GM12878 (cell line): Measurements from ENCODE around the gene RFT1.

ENCODE experiments used
- EP300 ChIP-seq, 2 experiments: fragments of 150-350 bp in 1 of 2; IDR thresholded peaks; 2 replicates each; pipeline ENCODE4 v1.6.1; 2011 to 2012; ENCODE audit warnings: low read depth in 2 of 2, low read length in 2 of 2, borderline replicate concordance in 1 of 2, improper control_type of control experiment in 1 of 2, inconsistent platforms in 1 of 2; ENCODE audit not compliant: control insufficient read depth in 1 of 2
- ETV6 ChIP-seq, 2 experiments: fragments of 450-650 bp in 1 of 2; IDR thresholded peaks in 1 of 2; conservative IDR thresholded peaks in 1 of 2; 2 replicates each; pipeline ENCODE4 v1.6.1; 2014; ENCODE audit warnings: antibody characterized with exemption in 1 of 2, borderline replicate concordance in 1 of 2, low read depth in 1 of 2, mild to moderate bottlenecking in 1 of 2, moderate library complexity in 1 of 2
- MEF2A ChIP-seq: IDR thresholded peaks from 2 replicates; pipeline ENCODE4 v1.6.1; 2011; ENCODE audit warnings: low read depth, mild to moderate bottlenecking, low read length, moderate library complexity; ENCODE audit not compliant: insufficient read depth
- SMAD1 ChIP-seq: fragments of 450-650 bp; IDR thresholded peaks from 2 replicates; pipeline ENCODE4 v1.6.1; 2018; ENCODE audit warnings: mild to moderate bottlenecking, low read depth; ENCODE audit not compliant: partially characterized antibody
- SPI1 ChIP-seq: IDR thresholded peaks from 2 replicates; pipeline ENCODE4 v1.6.1; 2011; ENCODE audit warnings: low read depth, mild to moderate bottlenecking, low read length, moderate library complexity, borderline replicate concordance; ENCODE audit not compliant: insufficient read depth
- SRF ChIP-seq, 2 experiments: IDR thresholded peaks; 2 replicates each; pipeline ENCODE4 v1.6.1; 2011; ENCODE audit warnings: low read depth in 2 of 2, low read length in 2 of 2, mild to moderate bottlenecking in 1 of 2, moderate library complexity in 1 of 2
- TAF1 ChIP-seq: IDR thresholded peaks from 2 replicates; pipeline ENCODE4 v1.6.1; 2011; ENCODE audit warnings: mild to moderate bottlenecking, low read depth, low read length, borderline replicate concordance
- ZNF24 ChIP-seq: fragments of 450-650 bp; IDR thresholded peaks from 2 replicates; pipeline ENCODE4 v1.6.1; 2017; ENCODE audit warnings: antibody characterized with exemption, mild to moderate bottlenecking
- TF ChIP-seq, protein P1 (sequence below), 3 experiments: IDR thresholded peaks in 2 of 3; conservative IDR thresholded peaks in 1 of 3; 2 replicates each; pipeline ENCODE4 v1.5.1; 2011; ENCODE audit warnings: low read depth in 3 of 3, low read length in 3 of 3, mild to moderate bottlenecking in 3 of 3, control low read depth in 2 of 3, moderate library complexity in 2 of 3, inconsistent platforms in 1 of 3, mixed read lengths in 1 of 3; ENCODE audit not compliant: control insufficient read depth in 2 of 3, insufficient read depth in 1 of 3; ENCODE audit errors: extremely low read depth in 1 of 3

DNA sequence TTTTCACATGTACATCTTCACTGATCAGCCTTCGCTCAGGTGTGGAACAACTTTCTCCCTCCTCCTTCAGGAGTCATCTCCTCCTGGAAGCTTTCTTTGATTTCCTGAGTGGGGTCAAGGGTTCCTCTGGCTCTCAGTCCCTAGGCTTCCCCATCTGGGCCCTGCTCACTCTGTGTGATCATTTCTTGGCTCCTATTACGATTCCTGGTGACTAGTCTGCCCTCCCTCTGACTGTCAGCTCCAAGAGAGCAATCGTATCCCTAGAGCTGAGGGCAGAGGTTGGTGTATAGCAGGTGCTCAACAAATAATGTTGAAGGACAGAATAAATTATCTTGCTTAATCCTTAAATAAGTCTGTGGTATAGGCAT is 15.5 kb upstream of the RFT1 start:
- no peak for TF ChIP-seq ETV6 (conservative IDR thresholded peaks at IDR 0.05 in 1 of 2, IDR thresholded peaks at IDR 0.05 in 1 of 2; ENCODE audit: borderline replicate concordance in 1 of 2, low read depth in 1 of 2)
- TF ChIP-seq TAF1 = no peak
- TF ChIP-seq, protein P1, sequence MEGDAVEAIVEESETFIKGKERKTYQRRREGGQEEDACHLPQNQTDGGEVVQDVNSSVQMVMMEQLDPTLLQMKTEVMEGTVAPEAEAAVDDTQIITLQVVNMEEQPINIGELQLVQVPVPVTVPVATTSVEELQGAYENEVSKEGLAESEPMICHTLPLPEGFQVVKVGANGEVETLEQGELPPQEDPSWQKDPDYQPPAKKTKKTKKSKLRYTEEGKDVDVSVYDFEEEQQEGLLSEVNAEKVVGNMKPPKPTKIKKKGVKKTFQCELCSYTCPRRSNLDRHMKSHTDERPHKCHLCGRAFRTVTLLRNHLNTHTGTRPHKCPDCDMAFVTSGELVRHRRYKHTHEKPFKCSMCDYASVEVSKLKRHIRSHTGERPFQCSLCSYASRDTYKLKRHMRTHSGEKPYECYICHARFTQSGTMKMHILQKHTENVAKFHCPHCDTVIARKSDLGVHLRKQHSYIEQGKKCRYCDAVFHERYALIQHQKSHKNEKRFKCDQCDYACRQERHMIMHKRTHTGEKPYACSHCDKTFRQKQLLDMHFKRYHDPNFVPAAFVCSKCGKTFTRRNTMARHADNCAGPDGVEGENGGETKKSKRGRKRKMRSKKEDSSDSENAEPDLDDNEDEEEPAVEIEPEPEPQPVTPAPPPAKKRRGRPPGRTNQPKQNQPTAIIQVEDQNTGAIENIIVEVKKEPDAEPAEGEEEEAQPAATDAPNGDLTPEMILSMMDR (IDR thresholded peaks at IDR 0.05 in 2 of 3, conservative IDR thresholded peaks at IDR 0.05 in 1 of 3; ENCODE audit: control insufficient read depth in 2 of 3, extremely low read depth in 1 of 3, insufficient read depth in 1 of 3, low read depth in 3 of 3, low read length in 3 of 3) = no peak
- TF ChIP-seq SPI1 = no peak
- no peak for TF ChIP-seq EP300 (IDR thresholded peaks at IDR 0.05; ENCODE audit: borderline replicate concordance in 1 of 2, control insufficient read depth in 1 of 2, low read depth in 2 of 2, low read length in 2 of 2)
- no peak for TF ChIP-seq SRF (IDR thresholded peaks at IDR 0.05; ENCODE audit: low read depth in 2 of 2, low read length in 2 of 2)
- no peak for TF ChIP-seq ZNF24
- TF ChIP-seq MEF2A = no peak
- no peak for TF ChIP-seq SMAD1
